Activated CD4-positive, alpha-beta memory T cell treated with anti-CD3 and anti-CD28 coated beads, Interleukin-2, amount 10 ng/mL, durations not matched to agents 7 days and 5 days (primary cell): Measurements from ENCODE around the gene ARPP21. TPM values are rescaled to one million over a fixed set of nuclear protein-coding genes. Genes with fewer than 3 reads are reported as not detected.

Experiments used
- CTCF ChIA-PET: fragments of 350-600 bp; sonication (Branson Sonifier 250); formaldehyde crosslinking; loops from one replicate; lab custom pipeline; 2021; ENCODE audit warnings: antibody characterized with exemption, inconsistent platforms; lab: Charles Lee
- POLR2A ChIA-PET: fragments of 350-600 bp; sonication (Branson Sonifier 250); formaldehyde crosslinking; loops from one replicate; lab custom pipeline; 2021; ENCODE audit warnings: antibody characterized with exemption; lab: Charles Lee
- DNase-seq: peaks from one replicate; pipeline ENCODE4 v3.0.0-alpha.2; 2020
- H3K27ac Mint-ChIP-seq: one replicate; pipeline ENCODE4 v1.8.0; 2021; ENCODE audit warnings: mild to moderate bottlenecking, mixed read lengths
- H3K27me3 Mint-ChIP-seq: one replicate; pipeline ENCODE4 v1.8.0; 2021; ENCODE audit warnings: mixed read lengths
- H3K36me3 Mint-ChIP-seq: one replicate; pipeline ENCODE4 v1.8.0; 2021; ENCODE audit warnings: low read depth, mixed read lengths
- H3K4me1 Mint-ChIP-seq: one replicate; pipeline ENCODE4 v1.8.0; 2021; ENCODE audit warnings: mixed read lengths
- H3K4me3 Mint-ChIP-seq: one replicate; pipeline ENCODE4 v1.8.0; 2021; ENCODE audit warnings: mild to moderate bottlenecking, mixed read lengths
- H3K9me3 Mint-ChIP-seq: one replicate; pipeline ENCODE4 v1.8.0; 2021; ENCODE audit warnings: mixed read lengths
- total RNA-seq, 2 experiments: library from RNA; stranded (reverse); gene quantifications; one replicate each; pipeline ENCODE4 v1.2.3, GENCODE V29; 2021

ARPP21 gene
- total RNA-seq, 2 experiments from 2014 or later: not detected

- H3K27ac Mint-ChIP-seq: no peak overlapping the region
- H3K9me3 Mint-ChIP-seq: no peaks in the 10 kb centered on the region
- CTCF ChIA-PET: interaction anchor here (0.6 kb wide), 1 partner anchor 18 kb away, joined by 4 read pairs; no protein-coding TSS in a partner anchor
- H3K36me3 Mint-ChIP-seq: no peaks in the 10 kb centered on the region
- H3K4me1 Mint-ChIP-seq: no peaks in the 10 kb centered on the region
- no peak for DNase-seq
- peaks cover 3% of the 10 kb centered on the region for H3K27me3 Mint-ChIP-seq
- no peak overlapping the region for H3K4me3 Mint-ChIP-seq
- POLR2A ChIA-PET: no interaction called here
These were observed 5.8 kb upstream of the ARPP21 start for GRCh38 chr3:35633332-35634124.

- H3K9me3 Mint-ChIP-seq: no peaks in the 10 kb centered on the region
- ChIA-PET POLR2A (no interaction called here), CTCF (no interaction called here)
- DNase-seq: no peak
- H3K36me3 Mint-ChIP-seq: no peaks in the 10 kb centered on the region
- peaks cover 17% of the 10 kb centered on the region for H3K27me3 Mint-ChIP-seq
- H3K27ac Mint-ChIP-seq: no peak overlapping the region
- no peak overlapping the region for H3K4me3 Mint-ChIP-seq
- H3K4me1 Mint-ChIP-seq: peaks cover 4% of the 10 kb centered on the region
These were observed 3.9 kb upstream of the ARPP21 start for GRCh38 chr3:35635407-35635806.

GRCh38 chr3:35635926-35636683 lies 3.2 kb upstream of the ARPP21 start:
- Mint-ChIP-seq H3K27me3 (peaks cover 23% of the 10 kb centered on the region), H3K36me3 (no peaks in the 10 kb centered on the region), H3K4me3 (no peak overlapping the region), H3K9me3 (no peaks in the 10 kb centered on the region), H3K4me1 (peaks cover 4% of the 10 kb centered on the region), H3K27ac (no peak overlapping the region)
- DNase-seq: no peak
- ChIA-PET POLR2A (no interaction called here), CTCF (no interaction called here)

- CTCF ChIA-PET: no interaction called here
- DNase-seq: no peak
- no peak overlapping the region for H3K4me3 Mint-ChIP-seq
These were observed 910 bp upstream of the ARPP21 start for GRCh38 chr3:35638251-35638979.

GRCh38 chr3:35638980-35639253 lies 408 bp upstream of the ARPP21 start:
- Mint-ChIP-seq H3K27me3 (peaks cover 27% of the 10 kb centered on the region), H3K4me1 (peaks cover 4% of the 10 kb centered on the region), H3K4me3 (no peak overlapping the region), H3K9me3 (no peaks in the 10 kb centered on the region), H3K36me3 (no peaks in the 10 kb centered on the region), H3K27ac (no peak overlapping the region)
- no peak for DNase-seq
- ChIA-PET CTCF (no interaction called here), POLR2A (no interaction called here)

More at GRCh38 chr3:35638251-35638979, 910 bp upstream of the ARPP21 start:
- peaks cover 4% of the 10 kb centered on the region for H3K4me1 Mint-ChIP-seq
- POLR2A ChIA-PET: no interaction called here
- H3K36me3 Mint-ChIP-seq: no peaks in the 10 kb centered on the region
- H3K27me3 Mint-ChIP-seq: peaks cover 27% of the 10 kb centered on the region
- no peak overlapping the region for H3K27ac Mint-ChIP-seq
- H3K9me3 Mint-ChIP-seq: no peaks in the 10 kb centered on the region

GRCh38 chr3:35640190-35641165 lies 1.2 kb downstream of the ARPP21 start:
- CTCF ChIA-PET: no interaction called here
- no peaks in the 10 kb centered on the region for H3K9me3 Mint-ChIP-seq
- peaks cover 4% of the 10 kb centered on the region for H3K4me1 Mint-ChIP-seq
- POLR2A ChIA-PET: no interaction called here
- H3K36me3 Mint-ChIP-seq: no peaks in the 10 kb centered on the region
- DNase-seq: no peak
- H3K4me3 Mint-ChIP-seq: no peak overlapping the region
- peaks cover 27% of the 10 kb centered on the region for H3K27me3 Mint-ChIP-seq
- H3K27ac Mint-ChIP-seq: no peak overlapping the region

GRCh38 chr3:35641331-35641730 lies 2.0 kb downstream of the ARPP21 start:
- Mint-ChIP-seq H3K36me3 (no peaks in the 10 kb centered on the region), H3K27me3 (peaks cover 27% of the 10 kb centered on the region), H3K4me3 (no peak overlapping the region), H3K9me3 (no peaks in the 10 kb centered on the region), H3K4me1 (peaks cover 4% of the 10 kb centered on the region), H3K27ac (no peak overlapping the region)
- ChIA-PET POLR2A (no interaction called here), CTCF (interaction anchor here (0.6 kb wide), 1 partner anchor 937 kb away, joined by 3 read pairs; no protein-coding TSS in a partner anchor)
- DNase-seq: no peak

GRCh38 chr3:35641920-35642527 lies 2.7 kb downstream of the ARPP21 start:
- ChIA-PET CTCF (interaction anchor here (0.6 kb wide), 1 partner anchor 936 kb away, joined by 3 read pairs; no protein-coding TSS in a partner anchor), POLR2A (no interaction called here)
- Mint-ChIP-seq H3K27me3 (peaks cover 27% of the 10 kb centered on the region), H3K36me3 (no peaks in the 10 kb centered on the region), H3K4me3 (no peak overlapping the region), H3K4me1 (peaks cover 4% of the 10 kb centered on the region), H3K27ac (no peak overlapping the region), H3K9me3 (no peaks in the 10 kb centered on the region)
- no peak for DNase-seq

GRCh38 chr3:35643495-35643894 lies 4.2 kb downstream of the ARPP21 start:
- POLR2A ChIA-PET: no interaction called here

GRCh38 chr3:35644451-35644850 lies 5.1 kb downstream of the ARPP21 start:
- ChIA-PET CTCF (no interaction called here), POLR2A (no interaction called here)
- Mint-ChIP-seq H3K4me1 (peaks cover 2% of the 10 kb centered on the region), H3K27ac (no peak overlapping the region), H3K27me3 (peaks cover 19% of the 10 kb centered on the region), H3K36me3 (no peaks in the 10 kb centered on the region), H3K9me3 (no peaks in the 10 kb centered on the region), H3K4me3 (no peak overlapping the region)
- no peak for DNase-seq

More at GRCh38 chr3:35643495-35643894, 4.2 kb downstream of the ARPP21 start:
- DNase-seq: no peak
- H3K27ac Mint-ChIP-seq: no peak overlapping the region
- CTCF ChIA-PET: no interaction called here
- no peak overlapping the region for H3K4me3 Mint-ChIP-seq
- H3K27me3 Mint-ChIP-seq: peaks cover 25% of the 10 kb centered on the region
- H3K36me3 Mint-ChIP-seq: no peaks in the 10 kb centered on the region
- H3K9me3 Mint-ChIP-seq: no peaks in the 10 kb centered on the region
- H3K4me1 Mint-ChIP-seq: peaks cover 4% of the 10 kb centered on the region

GRCh38 chr3:35645189-35645588 lies 5.9 kb downstream of the ARPP21 start:
- no peak for DNase-seq

GRCh38 chr3:35646081-35646480 lies 6.8 kb downstream of the ARPP21 start:
- POLR2A ChIA-PET: no interaction called here

More at GRCh38 chr3:35645189-35645588, 5.9 kb downstream of the ARPP21 start:
- Mint-ChIP-seq H3K27me3 (peaks cover 13% of the 10 kb centered on the region), H3K36me3 (no peaks in the 10 kb centered on the region), H3K4me3 (no peak overlapping the region), H3K27ac (no peak overlapping the region), H3K4me1 (no peaks in the 10 kb centered on the region), H3K9me3 (no peaks in the 10 kb centered on the region)
- POLR2A ChIA-PET: no interaction called here
- CTCF ChIA-PET: no interaction called here

More at GRCh38 chr3:35646081-35646480, 6.8 kb downstream of the ARPP21 start:
- H3K27me3 Mint-ChIP-seq: peaks cover 5% of the 10 kb centered on the region
- CTCF ChIA-PET: no interaction called here
- no peaks in the 10 kb centered on the region for H3K4me1 Mint-ChIP-seq
- no peak overlapping the region for H3K27ac Mint-ChIP-seq
- H3K9me3 Mint-ChIP-seq: no peaks in the 10 kb centered on the region
- no peak for DNase-seq
- H3K4me3 Mint-ChIP-seq: no peak overlapping the region
- no peaks in the 10 kb centered on the region for H3K36me3 Mint-ChIP-seq
